Activated CD8-positive, alpha-beta memory T cell treated with anti-CD3 and anti-CD28 coated beads, Interleukin-2, amount 50 U/mL, for 48 hours (primary cell): ENCODE data around the gene CSNK1A1.
"Not testable (repeated sequence)": the region's sequence is repeated elsewhere in the genome, so short reads cannot be mapped to it uniquely, and the experiment has no call there.

Experiments used
- DNase-seq: peaks from one replicate; pipeline ENCODE4 v3.0.0-alpha.2; 2020

The CSNK1A1 gene

DNA sequence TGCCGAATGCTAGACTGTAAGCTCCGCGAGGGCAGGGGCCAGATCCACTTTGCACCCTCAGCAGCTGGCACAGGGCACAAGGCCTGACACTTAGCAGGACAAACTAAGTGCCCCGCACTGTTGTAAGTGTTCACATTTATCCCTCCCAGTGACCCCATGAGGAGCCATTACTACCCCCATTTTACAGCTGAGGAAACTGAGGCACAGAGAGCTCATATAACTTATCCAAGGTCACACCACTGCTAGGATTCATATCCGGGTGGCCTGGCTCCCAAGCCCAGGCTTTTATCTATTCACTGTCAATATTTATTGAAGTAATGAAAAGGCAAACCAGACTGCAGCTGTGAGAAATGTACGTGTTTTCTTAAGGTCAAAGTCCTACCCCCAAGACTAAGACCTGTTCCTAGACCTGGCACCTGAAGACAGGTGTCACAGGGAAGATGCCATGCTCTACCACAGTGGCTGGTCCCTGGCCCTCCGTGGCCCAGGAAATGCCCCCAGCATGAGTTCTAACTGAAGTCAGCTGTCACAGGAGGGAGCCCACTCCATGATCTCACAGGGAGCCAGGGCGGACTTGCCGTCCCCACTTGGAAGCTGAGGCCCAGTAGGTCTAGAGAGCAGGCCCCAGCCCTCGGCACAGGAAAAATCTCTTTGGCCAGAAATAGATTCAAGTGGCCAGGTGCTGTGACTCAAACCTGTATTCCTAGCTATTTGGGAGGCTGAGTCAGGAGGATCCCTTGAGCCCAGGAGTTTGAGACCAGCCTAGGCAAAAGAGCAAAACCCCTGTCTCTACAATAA, 97.4 kb downstream of the CSNK1A1 start:
- no peak for DNase-seq

- DNase-seq = no peak
Observed at GRCh38 chr5:149452665-149453617, 98.3 kb downstream of the CSNK1A1 start.

- DNase-seq = no peak
Observed at GRCh38 chr5:149452007-149452664, 99.1 kb downstream of the CSNK1A1 start.

DNA sequence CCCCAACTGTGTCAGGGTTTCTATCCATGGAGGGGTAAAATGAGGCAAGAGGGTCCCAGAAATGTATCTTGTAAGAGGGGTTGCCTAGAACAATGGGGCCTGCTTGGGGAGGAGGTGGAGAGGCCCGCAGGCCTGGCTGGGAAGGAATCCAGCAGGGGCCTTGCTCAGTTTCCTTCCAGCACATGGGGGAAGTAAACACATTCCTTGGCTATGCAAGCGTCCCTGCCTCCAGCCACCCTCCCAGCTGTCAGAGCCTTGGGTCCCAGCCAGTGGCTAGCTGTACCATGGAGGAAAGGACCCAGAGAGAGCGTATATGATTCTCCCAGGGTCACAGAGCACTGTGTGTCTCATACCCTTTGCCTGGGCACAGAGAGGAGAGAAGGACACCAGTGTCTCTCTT, 101.0 kb downstream of the CSNK1A1 start:
- no peak for DNase-seq

- DNase-seq = no peak
Observed at GRCh38 chr5:149448831-149449714, 102.2 kb downstream of the CSNK1A1 start.

GRCh38 chr5:149448431-149448830, 102.8 kb downstream of the CSNK1A1 start:
- DNase-seq = no peak

GRCh38 chr5:149447373-149448367, 103.6 kb downstream of the CSNK1A1 start:
- no peak for DNase-seq

DNA sequence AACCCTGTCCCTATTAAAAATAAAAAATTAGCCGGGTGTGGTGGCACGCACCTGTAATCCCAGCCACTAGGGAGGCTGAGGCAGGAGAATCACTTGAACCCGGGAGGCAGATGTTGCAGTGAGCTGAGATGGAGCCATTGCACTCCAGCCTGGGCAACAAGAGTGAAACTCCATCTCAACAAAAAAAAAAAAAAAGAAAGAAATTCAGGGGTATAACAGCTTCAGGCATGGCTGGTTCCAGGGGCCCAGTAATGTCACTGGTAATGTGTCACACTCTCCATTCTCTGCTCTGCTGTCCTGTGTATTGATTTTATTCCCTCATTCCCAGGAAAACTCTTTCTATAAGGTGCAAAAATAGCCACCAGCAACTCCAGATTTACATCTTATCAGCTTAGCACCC, 104.4 kb downstream of the CSNK1A1 start:
- not testable (repeated sequence) for DNase-seq

GRCh38 chr5:149445739-149446369, 105.4 kb downstream of the CSNK1A1 start:
- no peak for DNase-seq

- DNase-seq = no peak
Observed at GRCh38 chr5:149445343-149445738, 105.9 kb downstream of the CSNK1A1 start.

DNA sequence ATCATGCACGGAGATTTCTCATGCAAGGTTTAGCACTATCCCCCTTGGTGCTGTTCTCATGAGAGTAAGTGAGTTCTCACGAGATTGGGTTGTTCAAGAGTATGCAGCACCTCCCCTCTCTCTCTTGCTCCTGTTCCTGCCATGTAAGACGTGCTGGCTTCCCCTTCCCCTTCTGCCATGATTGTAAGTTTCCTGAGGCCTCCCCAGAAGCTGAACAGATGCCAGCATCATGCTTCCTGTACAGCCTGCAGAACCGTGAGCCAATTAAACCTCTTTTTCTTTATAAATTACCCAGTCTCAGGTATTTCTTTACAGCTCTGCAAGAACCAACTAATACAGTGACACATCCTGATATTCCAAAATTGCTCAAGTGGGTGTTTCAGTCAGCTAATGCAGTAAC, 106.8 kb downstream of the CSNK1A1 start:
- DNase-seq = not testable (repeated sequence)

GRCh38 chr5:149443210-149443609, 108.0 kb downstream of the CSNK1A1 start:
- no peak for DNase-seq

GRCh38 chr5:149442563-149443182, 108.6 kb downstream of the CSNK1A1 start:
- peak; percentile 95 for DNase-seq
